ENCODE results near the gene UBE2O.

UBE2O gene

DNA sequence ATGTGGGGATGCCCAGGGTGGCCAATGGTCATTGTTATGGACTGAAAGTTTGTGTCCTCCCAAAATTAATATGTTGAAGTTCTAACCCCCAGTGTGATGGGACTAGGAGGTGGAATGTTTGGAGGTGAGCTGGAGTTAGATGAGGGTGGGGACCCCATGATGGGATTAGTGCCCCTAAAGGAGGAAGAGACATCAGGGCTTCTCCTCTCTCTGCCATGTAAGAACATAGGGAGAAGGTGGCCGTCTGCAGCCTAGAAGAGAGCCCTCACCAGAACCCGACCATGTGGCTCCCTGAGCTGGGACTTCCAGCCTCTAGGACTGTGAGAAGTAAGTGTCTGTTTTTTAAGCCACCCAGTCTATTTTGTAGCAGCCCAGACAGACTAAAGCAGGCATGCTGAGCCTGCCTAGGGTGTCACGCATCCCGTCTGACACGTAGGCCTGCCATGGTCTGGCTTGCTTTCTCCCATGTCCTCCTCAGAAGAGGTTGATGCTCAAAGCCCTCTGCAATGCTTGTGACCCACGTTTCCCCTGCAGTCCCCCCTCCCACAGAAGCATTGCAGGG lies 95.3 kb downstream of the UBE2O start:
- Histone ChIP-seq H3K27ac (ENCODE audit: low read depth, low read length) (no peak overlapping the region), H2AFZ (ENCODE audit: insufficient read depth, low read length, poor library complexity) (no peak overlapping the region), H3K4me3 (ENCODE audit: low read depth, low read length) (no peak overlapping the region), H3K14ac (ENCODE audit: low read length) (no peak overlapping the region), H3K9ac (ENCODE audit: low read length) (no peak overlapping the region), H4K12ac (ENCODE audit: low read depth, low read length) (no peak overlapping the region), H3K4me1 (ENCODE audit: control insufficient read depth in 1 of 2, insufficient read depth in 2 of 2, low read length in 2 of 2) (peaks cover 0 to 5% of the 10 kb centered on the region in 2 experiments), H2AK5ac (ENCODE audit: low read length) (no peak overlapping the region), H3K4me2 (ENCODE audit: low read length) (no peak overlapping the region), H3K79me1 (ENCODE audit: low read length) (peaks cover 9% of the 10 kb centered on the region), H3K79me2 (ENCODE audit: control insufficient read depth, insufficient read depth, low read length, poor library complexity) (peaks cover 8% of the 10 kb centered on the region), H3K27me3 (ENCODE audit: insufficient read depth, low read length) (no peaks in the 10 kb centered on the region), H3K18ac (ENCODE audit: low read length) (no peak overlapping the region), H2BK12ac (ENCODE audit: low read length) (no peak overlapping the region), H4K8ac (ENCODE audit: low read depth, low read length) (no peak overlapping the region), H4K91ac (ENCODE audit: low read depth, low read length) (no peak overlapping the region), H3K23ac (ENCODE audit: low read length) (no peak overlapping the region), H2BK120ac (ENCODE audit: insufficient read depth, low read length, poor library complexity) (no peak overlapping the region), H3K36me3 (ENCODE audit: control insufficient read depth in 1 of 2, insufficient read depth in 2 of 2, low read length in 2 of 2) (no peaks in the 10 kb centered on the region), H3K9me3 (ENCODE audit: insufficient read depth, low read depth, low read length) (no peaks in the 10 kb centered on the region), H2BK5ac (ENCODE audit: low read depth, low read length, poor library complexity) (no peak overlapping the region), H3K4ac (ENCODE audit: low read depth, low read length) (no peak overlapping the region)
- no peak for DNase-seq
- no CpG with 5 or more reads among the region's 6 CpGs for WGBS (ENCODE audit: extremely low coverage, insufficient coverage, insufficient read length)

DNA sequence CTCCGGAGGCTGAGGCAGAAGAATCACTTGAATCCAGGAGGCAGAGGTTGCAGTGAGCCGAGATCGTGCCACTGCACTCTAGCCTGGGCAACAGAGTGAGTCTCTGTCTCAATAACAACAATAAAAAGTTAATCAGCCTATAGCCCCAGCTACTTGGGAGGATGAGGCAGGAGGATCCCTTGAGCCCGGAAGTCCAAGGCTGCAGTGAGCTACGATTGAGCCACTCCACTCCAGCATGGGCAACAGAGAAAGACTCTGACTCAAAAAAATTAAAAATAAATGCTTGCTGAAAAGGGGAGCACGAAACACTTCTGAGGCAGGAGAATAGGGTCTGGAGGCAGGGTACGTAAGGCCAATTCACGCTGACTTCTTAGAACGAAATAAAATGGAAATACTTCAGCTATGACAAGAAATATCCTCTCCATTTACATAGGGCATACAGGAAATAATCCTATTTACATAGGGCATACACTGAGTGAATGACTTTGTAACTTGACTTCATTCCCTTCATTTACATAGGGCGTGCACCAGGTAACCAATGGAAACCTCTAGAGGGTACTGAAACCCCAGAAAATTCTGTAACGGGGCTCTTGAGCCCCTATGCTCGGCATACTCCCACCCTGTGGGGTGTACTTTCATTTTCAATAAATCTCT lies 96.0 kb downstream of the UBE2O start:
- no peak overlapping the region for H2BK120ac ChIP-seq (ENCODE audit: insufficient read depth, low read length, poor library complexity)
- H3K27ac ChIP-seq (ENCODE audit: low read depth, low read length): no peak overlapping the region
- no peak overlapping the region for H2AFZ ChIP-seq (ENCODE audit: insufficient read depth, low read length, poor library complexity)
- H4K12ac ChIP-seq (ENCODE audit: low read depth, low read length): no peak overlapping the region
- no peak overlapping the region for H3K23ac ChIP-seq (ENCODE audit: low read length)
- no peak overlapping the region for H4K8ac ChIP-seq (ENCODE audit: low read depth, low read length)
- H3K4me2 ChIP-seq (ENCODE audit: low read length): no peak overlapping the region
- no peak overlapping the region for H3K18ac ChIP-seq (ENCODE audit: low read length)
- no CpG with 5 or more reads among the region's 12 CpGs for WGBS (ENCODE audit: extremely low coverage, insufficient coverage, insufficient read length)
- peaks cover 0 to 6% of the 10 kb centered on the region in 2 experiments for H3K4me1 ChIP-seq (ENCODE audit: control insufficient read depth in 1 of 2, insufficient read depth in 2 of 2, low read length in 2 of 2)
- H3K79me1 ChIP-seq (ENCODE audit: low read length): peaks cover 9% of the 10 kb centered on the region
- H3K79me2 ChIP-seq (ENCODE audit: control insufficient read depth, insufficient read depth, low read length, poor library complexity): peaks cover 8% of the 10 kb centered on the region
- H2BK5ac ChIP-seq (ENCODE audit: low read depth, low read length, poor library complexity): no peak overlapping the region
- H3K36me3 ChIP-seq (ENCODE audit: control insufficient read depth in 1 of 2, insufficient read depth in 2 of 2, low read length in 2 of 2): no peaks in the 10 kb centered on the region
- H3K14ac ChIP-seq (ENCODE audit: low read length): no peak overlapping the region
- no peaks in the 10 kb centered on the region for H3K27me3 ChIP-seq (ENCODE audit: insufficient read depth, low read length)
- H4K91ac ChIP-seq (ENCODE audit: low read depth, low read length): no peak overlapping the region
- H3K9me3 ChIP-seq (ENCODE audit: insufficient read depth, low read depth, low read length): no peaks in the 10 kb centered on the region
- no peak overlapping the region for H3K9ac ChIP-seq (ENCODE audit: low read length)
- DNase-seq: no peak
- H3K4me3 ChIP-seq (ENCODE audit: low read depth, low read length): no peak overlapping the region
- no peak overlapping the region for H3K4ac ChIP-seq (ENCODE audit: low read depth, low read length)
- no peak overlapping the region for H2AK5ac ChIP-seq (ENCODE audit: low read length)
- no peak overlapping the region for H2BK12ac ChIP-seq (ENCODE audit: low read length)

DNA sequence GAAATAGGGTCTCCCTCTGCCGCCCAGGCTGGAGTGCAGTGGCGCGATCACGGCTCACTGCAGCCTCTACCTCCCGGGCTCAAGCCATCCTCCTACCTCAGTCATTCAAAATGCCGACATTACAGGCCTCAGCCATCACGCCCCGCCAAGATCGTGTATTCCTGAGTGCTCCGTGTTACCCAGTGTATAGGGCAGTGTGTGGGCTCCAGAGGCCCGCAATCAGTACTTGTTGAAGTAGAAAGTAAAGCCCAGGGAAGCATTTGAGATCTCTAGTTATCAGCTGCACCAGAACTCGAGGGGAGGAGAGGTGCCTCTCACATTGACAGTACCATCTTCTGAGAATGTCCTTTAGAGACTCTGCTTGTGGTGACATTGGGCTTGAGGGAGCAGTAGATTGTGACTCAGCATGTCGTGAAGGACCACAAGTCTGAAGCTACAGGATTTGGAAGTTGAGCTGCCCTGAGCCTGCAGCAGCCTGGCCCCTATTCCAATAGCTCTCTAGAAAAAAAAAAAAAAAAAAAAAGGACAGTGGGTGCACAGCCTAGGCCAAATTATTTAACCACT lies 98.1 kb downstream of the UBE2O start:
- Histone ChIP-seq H3K27me3 (ENCODE audit: insufficient read depth, low read length) (no peaks in the 10 kb centered on the region), H2AFZ (ENCODE audit: insufficient read depth, low read length, poor library complexity) (peak overlapping the region; percentile 1), H4K91ac (ENCODE audit: low read depth, low read length) (no peak overlapping the region), H3K4me3 (ENCODE audit: low read depth, low read length) (no peak overlapping the region), H3K79me2 (ENCODE audit: control insufficient read depth, insufficient read depth, low read length, poor library complexity) (peaks cover 8% of the 10 kb centered on the region), H3K23ac (ENCODE audit: low read length) (no peak overlapping the region), H3K4ac (ENCODE audit: low read depth, low read length) (no peak overlapping the region), H4K8ac (ENCODE audit: low read depth, low read length) (no peak overlapping the region), H2BK120ac (ENCODE audit: insufficient read depth, low read length, poor library complexity) (no peak overlapping the region), H3K36me3 (ENCODE audit: control insufficient read depth in 1 of 2, insufficient read depth in 2 of 2, low read length in 2 of 2) (no peaks in the 10 kb centered on the region), H3K4me2 (ENCODE audit: low read length) (no peak overlapping the region), H2BK12ac (ENCODE audit: low read length) (no peak overlapping the region), H3K9me3 (ENCODE audit: insufficient read depth, low read depth, low read length) (no peaks in the 10 kb centered on the region), H3K79me1 (ENCODE audit: low read length) (peaks cover 9% of the 10 kb centered on the region), H2BK5ac (ENCODE audit: low read depth, low read length, poor library complexity) (no peak overlapping the region), H3K4me1 (ENCODE audit: control insufficient read depth in 1 of 2, insufficient read depth in 2 of 2, low read length in 2 of 2) (peaks cover 0 to 6% of the 10 kb centered on the region in 2 experiments), H3K14ac (ENCODE audit: low read length) (no peak overlapping the region), H2AK5ac (ENCODE audit: low read length) (no peak overlapping the region), H3K18ac (ENCODE audit: low read length) (no peak overlapping the region), H3K9ac (ENCODE audit: low read length) (no peak overlapping the region), H3K27ac (ENCODE audit: low read depth, low read length) (no peak overlapping the region), H4K12ac (ENCODE audit: low read depth, low read length) (no peak overlapping the region)
- DNase-seq: no peak
- no CpG with 5 or more reads among the region's 13 CpGs for WGBS (ENCODE audit: extremely low coverage, insufficient coverage, insufficient read length)

DNA sequence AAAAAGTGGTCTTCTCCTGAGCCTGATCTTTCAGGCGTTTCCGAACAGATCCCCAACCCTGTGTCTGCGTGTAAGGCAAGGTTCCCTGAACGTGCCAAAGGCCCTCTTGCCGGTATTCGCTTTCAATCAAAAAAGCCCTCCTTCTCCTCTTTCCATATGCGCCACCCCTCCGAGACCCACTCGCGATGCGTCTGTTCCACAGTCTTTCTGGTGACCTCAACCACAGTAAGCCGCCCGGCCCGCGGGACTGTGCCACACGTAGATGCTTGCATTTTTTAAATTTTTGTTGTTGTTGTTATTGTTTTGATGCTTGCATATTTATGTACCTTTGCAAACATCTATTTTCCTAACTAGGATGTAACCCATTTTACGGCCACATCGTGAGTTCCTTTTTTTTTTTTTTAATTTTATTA lies 98.6 kb downstream of the UBE2O start:
- peak overlapping the region; percentile 99 for H4K91ac ChIP-seq (ENCODE audit: low read depth, low read length)
- H2BK120ac ChIP-seq (ENCODE audit: insufficient read depth, low read length, poor library complexity): peak overlapping the region; percentile 100
- peak overlapping the region; percentile 22 for H3K9ac ChIP-seq (ENCODE audit: low read length)
- H4K8ac ChIP-seq (ENCODE audit: low read depth, low read length): peak overlapping the region; percentile 100
- H3K4ac ChIP-seq (ENCODE audit: low read depth, low read length): no peak overlapping the region
- WGBS (ENCODE audit: extremely low coverage, insufficient coverage, insufficient read length): no CpG with 5 or more reads among the region's 18 CpGs
- peak overlapping the region; percentile 58 for H3K4me3 ChIP-seq (ENCODE audit: low read depth, low read length)
- H3K27ac ChIP-seq (ENCODE audit: low read depth, low read length): no peak overlapping the region
- no peak overlapping the region for H3K18ac ChIP-seq (ENCODE audit: low read length)
- no peaks in the 10 kb centered on the region for H3K36me3 ChIP-seq (ENCODE audit: control insufficient read depth in 1 of 2, insufficient read depth in 2 of 2, low read length in 2 of 2)
- H3K79me1 ChIP-seq (ENCODE audit: low read length): peaks cover 9% of the 10 kb centered on the region
- H3K23ac ChIP-seq (ENCODE audit: low read length): no peak overlapping the region
- no peaks in the 10 kb centered on the region for H3K27me3 ChIP-seq (ENCODE audit: insufficient read depth, low read length)
- H3K4me1 ChIP-seq (ENCODE audit: control insufficient read depth in 1 of 2, insufficient read depth in 2 of 2, low read length in 2 of 2): peaks cover 0 to 6% of the 10 kb centered on the region in 2 experiments
- no peak overlapping the region for H2BK12ac ChIP-seq (ENCODE audit: low read length)
- peaks cover 8% of the 10 kb centered on the region for H3K79me2 ChIP-seq (ENCODE audit: control insufficient read depth, insufficient read depth, low read length, poor library complexity)
- no peak overlapping the region for H2BK5ac ChIP-seq (ENCODE audit: low read depth, low read length, poor library complexity)
- H2AFZ ChIP-seq (ENCODE audit: insufficient read depth, low read length, poor library complexity): peak overlapping the region; percentile 99
- H3K14ac ChIP-seq (ENCODE audit: low read length): peak overlapping the region; percentile 5
- no peaks in the 10 kb centered on the region for H3K9me3 ChIP-seq (ENCODE audit: insufficient read depth, low read depth, low read length)
- peak overlapping the region; percentile 83 for H3K4me2 ChIP-seq (ENCODE audit: low read length)
- no peak overlapping the region for H2AK5ac ChIP-seq (ENCODE audit: low read length)
- DNase-seq: no peak
- peak overlapping the region; percentile 34 for H4K12ac ChIP-seq (ENCODE audit: low read depth, low read length)
